Measurements from ENCODE around the gene MAGI2. TPM values are rescaled to one million over a fixed set of nuclear protein-coding genes. Genes with fewer than 3 reads are reported as not detected.

Gene MAGI2
- total RNA-seq, 2 donors from 2014 or later, result 10.3 to 19.2 TPM

DNA sequence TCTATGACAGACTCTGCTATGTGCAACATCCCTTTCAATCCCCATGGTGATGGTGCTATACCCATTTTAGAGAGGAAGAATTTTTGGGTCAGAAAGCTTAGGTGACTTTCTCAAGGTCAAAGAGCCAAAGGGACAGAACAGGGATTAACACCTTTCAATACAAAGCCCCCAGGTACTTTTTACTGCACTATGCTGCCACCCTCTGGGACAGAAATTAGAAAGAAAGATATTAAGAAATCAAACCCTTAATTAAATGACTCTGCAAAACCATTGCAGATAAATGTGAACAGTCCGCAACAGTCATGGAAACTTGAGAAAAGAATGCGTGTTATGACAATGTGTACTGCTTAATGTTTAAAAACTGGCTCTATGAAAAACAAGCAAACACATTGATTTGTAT is 673.7 kb downstream of the MAGI2 start:
- no peaks in the 10 kb centered on the region for H3K36me3 ChIP-seq (ENCODE audit: control insufficient read depth, insufficient read depth, low read length)

GRCh38 chr7:78777829-78778228 is 675.6 kb downstream of the MAGI2 start:
- Histone ChIP-seq H3K9ac (ENCODE audit: extremely low read depth, low read length, poor library complexity, severe bottlenecking) (no peak overlapping the region), H3K9me3 (ENCODE audit: control insufficient read depth, low read length) (no peaks in the 10 kb centered on the region), H3K27ac (ENCODE audit: low read depth, low read length) (no peak overlapping the region), H3K36me3 (ENCODE audit: control insufficient read depth, insufficient read depth, low read length) (no peaks in the 10 kb centered on the region), H3K27me3 (ENCODE audit: control insufficient read depth, insufficient read depth, low read length, poor library complexity, severe bottlenecking) (no peaks in the 10 kb centered on the region), H3K4me1 (ENCODE audit: control insufficient read depth, insufficient read depth, low read length) (no peaks in the 10 kb centered on the region), H3K4me3 (ENCODE audit: low read length) (no peak overlapping the region)
- Mint-ChIP-seq H3K4me3 (no peak overlapping the region), H3K4me1 (peaks cover 13% of the 10 kb centered on the region), H3K27me3 (ENCODE audit: insufficient read depth) (no peaks in the 10 kb centered on the region), H3K9me3 (no peaks in the 10 kb centered on the region), H3K27ac (no peak overlapping the region), H3K36me3 (ENCODE audit: low read depth) (no peaks in the 10 kb centered on the region)
- 83 to 92% methylated on average over 2 of the region's 2 CpGs for WGBS, 2 experiments (ENCODE audit: insufficient coverage in 1 of 2, insufficient read length in 1 of 2)
- no peak for DNase-seq
- TF ChIP-seq, protein P1, sequence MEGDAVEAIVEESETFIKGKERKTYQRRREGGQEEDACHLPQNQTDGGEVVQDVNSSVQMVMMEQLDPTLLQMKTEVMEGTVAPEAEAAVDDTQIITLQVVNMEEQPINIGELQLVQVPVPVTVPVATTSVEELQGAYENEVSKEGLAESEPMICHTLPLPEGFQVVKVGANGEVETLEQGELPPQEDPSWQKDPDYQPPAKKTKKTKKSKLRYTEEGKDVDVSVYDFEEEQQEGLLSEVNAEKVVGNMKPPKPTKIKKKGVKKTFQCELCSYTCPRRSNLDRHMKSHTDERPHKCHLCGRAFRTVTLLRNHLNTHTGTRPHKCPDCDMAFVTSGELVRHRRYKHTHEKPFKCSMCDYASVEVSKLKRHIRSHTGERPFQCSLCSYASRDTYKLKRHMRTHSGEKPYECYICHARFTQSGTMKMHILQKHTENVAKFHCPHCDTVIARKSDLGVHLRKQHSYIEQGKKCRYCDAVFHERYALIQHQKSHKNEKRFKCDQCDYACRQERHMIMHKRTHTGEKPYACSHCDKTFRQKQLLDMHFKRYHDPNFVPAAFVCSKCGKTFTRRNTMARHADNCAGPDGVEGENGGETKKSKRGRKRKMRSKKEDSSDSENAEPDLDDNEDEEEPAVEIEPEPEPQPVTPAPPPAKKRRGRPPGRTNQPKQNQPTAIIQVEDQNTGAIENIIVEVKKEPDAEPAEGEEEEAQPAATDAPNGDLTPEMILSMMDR (conservative IDR thresholded peaks at IDR 0.05), result no peak

More for the DNA sequence above, 673.7 kb downstream of the MAGI2 start:
- Mint-ChIP-seq H3K36me3 (ENCODE audit: low read depth) (no peaks in the 10 kb centered on the region), H3K4me3 (no peak overlapping the region), H3K27me3 (ENCODE audit: insufficient read depth) (no peaks in the 10 kb centered on the region), H3K4me1 (peaks cover 10% of the 10 kb centered on the region), H3K9me3 (no peaks in the 10 kb centered on the region), H3K27ac (no peak overlapping the region)
- TF ChIP-seq, protein P1 (conservative IDR thresholded peaks at IDR 0.05), result peak; percentile 47
- H3K9ac ChIP-seq (ENCODE audit: extremely low read depth, low read length, poor library complexity, severe bottlenecking), result no peak overlapping the region
- WGBS, 2 experiments (ENCODE audit: insufficient coverage in 1 of 2, insufficient read length in 1 of 2), result 93 to 100% methylated on average over 1 to 2 of the region's 2 CpGs
- H3K4me1 ChIP-seq (ENCODE audit: control insufficient read depth, insufficient read depth, low read length), result no peaks in the 10 kb centered on the region
- H3K27ac ChIP-seq (ENCODE audit: low read depth, low read length), result no peak overlapping the region
- DNase-seq, result no peak
- H3K9me3 ChIP-seq (ENCODE audit: control insufficient read depth, low read length), result no peaks in the 10 kb centered on the region
- no peak overlapping the region for H3K4me3 ChIP-seq (ENCODE audit: low read length)
- H3K27me3 ChIP-seq (ENCODE audit: control insufficient read depth, insufficient read depth, low read length, poor library complexity, severe bottlenecking), result no peaks in the 10 kb centered on the region

DNA sequence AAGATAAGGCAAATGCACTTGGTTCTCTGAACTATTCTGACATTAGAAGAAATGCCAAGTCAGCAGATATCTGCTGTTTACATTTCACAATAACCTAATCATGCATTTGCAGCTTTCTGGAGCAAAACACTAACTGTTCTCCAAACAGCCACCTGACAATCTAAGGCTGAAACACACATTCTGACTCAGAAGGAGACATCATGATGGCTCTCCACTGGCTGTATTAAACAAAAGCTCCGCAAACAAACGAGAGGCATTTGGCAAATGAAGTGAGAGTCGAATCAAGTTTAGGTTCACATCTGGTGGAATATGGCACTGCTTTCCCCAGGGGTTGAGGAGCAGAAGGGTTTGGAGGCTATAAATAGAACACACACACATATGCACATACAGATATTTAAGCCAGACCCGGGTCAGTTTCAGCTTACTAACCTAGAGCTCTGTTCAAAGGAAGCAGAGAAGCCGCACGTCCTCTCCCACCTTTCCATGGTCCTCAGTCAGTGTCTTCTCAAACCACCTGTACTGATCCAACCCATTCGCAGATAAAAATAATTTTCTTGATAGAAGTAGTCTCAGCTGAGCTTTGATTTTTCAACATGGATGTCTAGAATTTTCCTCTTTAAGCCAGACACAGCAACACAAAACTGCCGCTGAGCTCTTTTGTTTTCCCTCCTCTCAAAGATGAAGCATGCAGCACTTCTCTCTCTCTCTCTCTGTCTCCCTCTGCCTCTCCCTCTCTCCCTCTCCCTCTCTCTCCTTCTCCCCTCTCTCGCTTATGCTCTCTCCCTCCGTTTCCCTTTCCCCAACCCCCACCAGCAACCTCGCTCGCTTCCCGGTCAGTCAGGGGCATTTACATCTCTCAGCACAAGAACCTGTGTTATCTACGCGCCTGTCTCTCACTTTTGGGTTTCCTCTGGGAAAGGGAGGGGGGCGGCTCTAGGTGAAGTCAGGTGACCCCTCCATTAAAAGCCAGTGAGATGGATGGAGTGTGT is 682.8 kb downstream of the MAGI2 start:
- Mint-ChIP-seq H3K4me1 (peaks cover 29% of the 10 kb centered on the region), H3K27ac (peak overlapping the region; percentile 90), H3K4me3 (no peak overlapping the region), H3K36me3 (ENCODE audit: low read depth) (no peaks in the 10 kb centered on the region), H3K9me3 (no peaks in the 10 kb centered on the region), H3K27me3 (ENCODE audit: insufficient read depth) (no peaks in the 10 kb centered on the region)
- 0 to 4% methylated on average over 5 to 15 of the region's 16 CpGs for WGBS, 2 experiments (ENCODE audit: insufficient coverage in 1 of 2, insufficient read length in 1 of 2)
- H3K9me3 ChIP-seq (ENCODE audit: control insufficient read depth, low read length), result no peaks in the 10 kb centered on the region
- peaks cover 2% of the 10 kb centered on the region for H3K4me1 ChIP-seq (ENCODE audit: control insufficient read depth, insufficient read depth, low read length)
- DNase-seq, result peak; percentile 88
- peak overlapping the region; percentile 50 for H3K9ac ChIP-seq (ENCODE audit: extremely low read depth, low read length, poor library complexity, severe bottlenecking)
- H3K4me3 ChIP-seq (ENCODE audit: low read length), result peak overlapping the region; percentile 86
- TF ChIP-seq, protein P1 (conservative IDR thresholded peaks at IDR 0.05), result no peak
- H3K27me3 ChIP-seq (ENCODE audit: control insufficient read depth, insufficient read depth, low read length, poor library complexity, severe bottlenecking), result no peaks in the 10 kb centered on the region
- H3K36me3 ChIP-seq (ENCODE audit: control insufficient read depth, insufficient read depth, low read length), result no peaks in the 10 kb centered on the region
- H3K27ac ChIP-seq (ENCODE audit: low read depth, low read length), result no peak overlapping the region
